Endodermal cell (in vitro differentiated cells): Measurements from ENCODE around the gene SLX9. TPM values are rescaled to one million over a fixed set of nuclear protein-coding genes. Genes with fewer than 3 reads are reported as not detected.

Experiments
- DNase-seq: peaks from one replicate; pipeline ENCODE4 v3.0.0-alpha.2; 2017
- H3K27ac ChIP-seq: 2 replicates; pipeline ENCODE4 v1.5.1; 2013; ENCODE audit warnings: mild to moderate bottlenecking, low read depth, low read length, moderate library complexity
- H3K27me3 ChIP-seq: 2 replicates; pipeline ENCODE4 v1.6.1; 2013; ENCODE audit warnings: mild to moderate bottlenecking, low read length, moderate library complexity; ENCODE audit not compliant: insufficient read depth, control insufficient read depth, poor library complexity, severe bottlenecking
- H3K36me3 ChIP-seq: 2 replicates; pipeline ENCODE4 v1.7.0; 2013; ENCODE audit warnings: mild to moderate bottlenecking, low read length, moderate library complexity; ENCODE audit not compliant: control insufficient read depth, insufficient read depth
- H3K4me1 ChIP-seq: one replicate; pipeline ENCODE4 v1.7.0; 2013; ENCODE audit warnings: low read length; ENCODE audit not compliant: control insufficient read depth, insufficient read depth
- H3K4me3 ChIP-seq: 2 replicates; pipeline ENCODE4 v1.5.1; 2013; ENCODE audit warnings: mild to moderate bottlenecking, low read length, moderate library complexity
- H3K9ac ChIP-seq: 2 replicates; pipeline ENCODE4 v1.6.1; 2013; ENCODE audit warnings: mild to moderate bottlenecking, low read length, moderate library complexity; ENCODE audit not compliant: poor library complexity, severe bottlenecking; ENCODE audit errors: extremely low read depth
- H3K9me3 ChIP-seq: 2 replicates; pipeline ENCODE4 v1.6.1; 2013; ENCODE audit warnings: mild to moderate bottlenecking, low read length, moderate library complexity; ENCODE audit not compliant: control insufficient read depth
- H3K27ac Mint-ChIP-seq: 2 replicates; pipeline ENCODE4 v1.8.0; 2020; ENCODE audit warnings: mixed read lengths
- H3K27me3 Mint-ChIP-seq: 2 replicates; pipeline ENCODE4 v1.8.0; 2021; ENCODE audit warnings: mild to moderate bottlenecking, mixed read lengths; ENCODE audit not compliant: insufficient read depth
- H3K36me3 Mint-ChIP-seq: 2 replicates; pipeline ENCODE4 v1.8.0; 2020; ENCODE audit warnings: low read depth, mixed read lengths
- H3K4me1 Mint-ChIP-seq: 2 replicates; pipeline ENCODE4 v1.8.0; 2020; ENCODE audit warnings: mixed read lengths
- H3K4me3 Mint-ChIP-seq: 2 replicates; pipeline ENCODE4 v1.8.0; 2020; ENCODE audit warnings: mild to moderate bottlenecking, moderate library complexity, mixed read lengths
- H3K9me3 Mint-ChIP-seq: 2 replicates; pipeline ENCODE4 v1.8.0; 2020; ENCODE audit warnings: mild to moderate bottlenecking, mixed read lengths
- CTCF ChIP-seq: fragments of 200-600 bp; sonication (generic); conservative IDR thresholded peaks from 2 replicates; pipeline ENCODE4 v1.5.0; 2021; ENCODE audit warnings: antibody characterized with exemption, mild to moderate bottlenecking
- WGBS, 2 experiments: methylation state at CpG; one replicate each; pipeline versions ENCODE4 v1.1.5 to v1.1.7; 2013; ENCODE audit warnings: missing lambda C conversion rate in 2 of 2, mixed read lengths in 1 of 2; ENCODE audit not compliant: insufficient coverage in 1 of 2, insufficient read length in 1 of 2; 5-methylcytosine and 5-hydroxymethylcytosine counted together
- total RNA-seq, 2 donors: library from RNA; stranded (reverse); fragmentation: NEBNext Ultra II Directional in 1 of 2; extraction: Animal tissue kit (Norgen Biotek cat#: 25700) in 1 of 2; gene quantifications; 2 replicates in 1 of 2; 3 replicates in 1 of 2; pipeline ENCODE4 v1.2.1, GENCODE V29; 2021

Gene SLX9
- total RNA-seq, 2 donors from 2014 or later = 38.0 to 48.9 TPM

GRCh38 chr21:44923480-44924084 is 16.2 kb upstream of the SLX9 start:
- Mint-ChIP-seq H3K9me3 (no peaks in the 10 kb centered on the region), H3K4me3 (no peak overlapping the region), H3K27me3 (peaks cover 30% of the 10 kb centered on the region), H3K27ac (no peak overlapping the region), H3K36me3 (no peaks in the 10 kb centered on the region), H3K4me1 (peaks cover 17% of the 10 kb centered on the region)
- WGBS, 2 experiments = 86 to 92% methylated on average over 8 to 10 of the region's 10 CpGs
- Histone ChIP-seq H3K36me3 (no peaks in the 10 kb centered on the region), H3K4me3 (no peak overlapping the region), H3K27ac (no peak overlapping the region), H3K4me1 (peaks cover 5% of the 10 kb centered on the region), H3K9ac (no peak overlapping the region), H3K9me3 (no peaks in the 10 kb centered on the region), H3K27me3 (peaks cover 14% of the 10 kb centered on the region)
- no peak for TF ChIP-seq CTCF
- DNase-seq = no peak

- Mint-ChIP-seq H3K27me3 (peaks cover 32% of the 10 kb centered on the region), H3K4me1 (peaks cover 20% of the 10 kb centered on the region)
Observed at GRCh38 chr21:44924606-44925377, 15.0 kb upstream of the SLX9 start.

GRCh38 chr21:44925378-44925755 is 14.5 kb upstream of the SLX9 start:
- Histone ChIP-seq H3K27ac (no peak overlapping the region), H3K4me1 (peaks cover 5% of the 10 kb centered on the region), H3K9me3 (no peaks in the 10 kb centered on the region), H3K27me3 (peaks cover 17% of the 10 kb centered on the region), H3K9ac (no peak overlapping the region), H3K36me3 (no peaks in the 10 kb centered on the region), H3K4me3 (no peak overlapping the region)
- H3K4me1 Mint-ChIP-seq = peaks cover 22% of the 10 kb centered on the region
- no peak for TF ChIP-seq CTCF
- H3K9me3 Mint-ChIP-seq = no peaks in the 10 kb centered on the region
- peaks cover 33% of the 10 kb centered on the region for H3K27me3 Mint-ChIP-seq
- no peaks in the 10 kb centered on the region for H3K36me3 Mint-ChIP-seq
- WGBS, 2 experiments = 71 to 95% methylated on average over 1 of the region's 1 CpG
- H3K4me3 Mint-ChIP-seq = no peak overlapping the region
- H3K27ac Mint-ChIP-seq = no peak overlapping the region
- DNase-seq = no peak

More at GRCh38 chr21:44924606-44925377, 15.0 kb upstream of the SLX9 start:
- DNase-seq = peak; percentile 17
- Histone ChIP-seq H3K4me3 (no peak overlapping the region), H3K4me1 (peaks cover 5% of the 10 kb centered on the region), H3K9ac (no peak overlapping the region), H3K9me3 (no peaks in the 10 kb centered on the region), H3K27ac (no peak overlapping the region), H3K36me3 (no peaks in the 10 kb centered on the region), H3K27me3 (peaks cover 16% of the 10 kb centered on the region)
- Mint-ChIP-seq H3K4me3 (no peak overlapping the region), H3K36me3 (no peaks in the 10 kb centered on the region), H3K27ac (no peak overlapping the region), H3K9me3 (no peaks in the 10 kb centered on the region)
- TF ChIP-seq CTCF = no peak
- 91 to 96% methylated on average over 4 to 10 of the region's 10 CpGs for WGBS, 2 experiments
